Measurements from ENCODE around the gene TRIM8. TPM values are rescaled to one million over a fixed set of nuclear protein-coding genes. Genes with fewer than 3 reads are reported as not detected.

Gene TRIM8
- total RNA-seq, 2 donors from 2014 or later = 106 to 125 TPM

- Histone ChIP-seq H3K9me3 (no peaks in the 10 kb centered on the region), H3K27me3 (no peaks in the 10 kb centered on the region), H3K4me3 (peak overlapping the region in 1 of 2 donors; percentile 88), H3K27ac (peak overlapping the region; percentile 98 to 100), H3K36me3 (no peaks in the 10 kb centered on the region), H3K4me1 (peaks cover 0 to 12% of the 10 kb centered on the region in 2 donors)
- DNase-seq (ENCODE audit: low spot score) = no peak
- TF ChIP-seq CTCF (IDR thresholded peaks at IDR 0.05) = no peak
These were observed 2.9 kb upstream of the TRIM8 start for GRCh38 chr10:102641402-102641801.

- H3K27me3 ChIP-seq = no peaks in the 10 kb centered on the region
- peak; percentile 99 for DNase-seq (ENCODE audit: low spot score)
- peaks cover 0 to 19% of the 10 kb centered on the region in 2 donors for H3K4me1 ChIP-seq
- H3K4me3 ChIP-seq = peak overlapping the region; percentile 88 to 95
- no peaks in the 10 kb centered on the region for H3K9me3 ChIP-seq
- H3K27ac ChIP-seq = peak overlapping the region; percentile 98 to 100
- TF ChIP-seq CTCF (IDR thresholded peaks at IDR 0.05) = peak in 1 of 2 donors; percentile 29
- H3K36me3 ChIP-seq = no peaks in the 10 kb centered on the region
These were observed 2.2 kb upstream of the TRIM8 start for GRCh38 chr10:102641880-102642735.

GRCh38 chr10:102642736-102643335 lies 1.4 kb upstream of the TRIM8 start:
- TF ChIP-seq CTCF (IDR thresholded peaks at IDR 0.05) = no peak
- H3K27ac ChIP-seq = peak overlapping the region; percentile 98 to 100
- H3K4me3 ChIP-seq = peak overlapping the region; percentile 88 to 95
- DNase-seq (ENCODE audit: low spot score) = peak; percentile 80
- peaks cover 0 to 26% of the 10 kb centered on the region in 2 donors for H3K4me1 ChIP-seq
- no peaks in the 10 kb centered on the region for H3K27me3 ChIP-seq
- no peaks in the 10 kb centered on the region for H3K9me3 ChIP-seq
- no peaks in the 10 kb centered on the region for H3K36me3 ChIP-seq

- H3K36me3 ChIP-seq = no peaks in the 10 kb centered on the region
- DNase-seq (ENCODE audit: low spot score) = no peak
- H3K27ac ChIP-seq = peak overlapping the region; percentile 98 to 100
- no peak for TF ChIP-seq CTCF (IDR thresholded peaks at IDR 0.05)
- H3K9me3 ChIP-seq = no peaks in the 10 kb centered on the region
- H3K27me3 ChIP-seq = no peaks in the 10 kb centered on the region
- H3K4me3 ChIP-seq = peak overlapping the region; percentile 88 to 95
- H3K4me1 ChIP-seq = peaks cover 0 to 33% of the 10 kb centered on the region in 2 donors
These were observed 778 bp upstream of the TRIM8 start for GRCh38 chr10:102643336-102644065.

- H3K4me1 ChIP-seq = peaks cover 0 to 46% of the 10 kb centered on the region in 2 donors
- TF ChIP-seq CTCF (IDR thresholded peaks at IDR 0.05) = peak; percentile 37 to 67
These were observed 538 bp downstream of the TRIM8 start for GRCh38 chr10:102644646-102645387.

More at GRCh38 chr10:102644646-102645387, 538 bp downstream of the TRIM8 start:
- Histone ChIP-seq H3K9me3 (no peaks in the 10 kb centered on the region), H3K36me3 (no peaks in the 10 kb centered on the region), H3K27ac (peak overlapping the region; percentile 98 to 100), H3K27me3 (no peaks in the 10 kb centered on the region), H3K4me3 (peak overlapping the region; percentile 88 to 95)
- DNase-seq (ENCODE audit: low spot score) = peak; percentile 83

All from right atrium auricular region (tissue), 2 donors.